ENCODE results near the gene MTOR.

MTOR gene

GRCh38 chr1:11188858-11189451 lies 73.4 kb downstream of the MTOR start, which contains the start of gene ANGPTL7:
Gene ANGPTL7, plus strand, starts transcription at chr1:11189355. Its CDS starts 225 bp downstream, at chr1:11189580.
- TF ChIP-seq CTCF (IDR thresholded peaks at IDR 0.05; ENCODE audit: borderline replicate concordance, insufficient read depth, low read depth, low read length), result no peak
- H3K4me3 ChIP-seq (ENCODE audit: low read depth, low read length), result no peak within 1 kb of the TSS

- H3K4me3 ChIP-seq (ENCODE audit: low read depth, low read length), result no peak overlapping the region
- no peak for TF ChIP-seq CTCF (IDR thresholded peaks at IDR 0.05; ENCODE audit: borderline replicate concordance, insufficient read depth, low read depth, low read length)
Observed at GRCh38 chr1:11188381-11188780, 74.0 kb downstream of the MTOR start.

- no peak for TF ChIP-seq CTCF (IDR thresholded peaks at IDR 0.05; ENCODE audit: borderline replicate concordance, insufficient read depth, low read depth, low read length)
- H3K4me3 ChIP-seq (ENCODE audit: low read depth, low read length), result no peak overlapping the region
Observed at GRCh38 chr1:11187931-11188330, 74.4 kb downstream of the MTOR start.

- no peak for TF ChIP-seq CTCF (IDR thresholded peaks at IDR 0.05; ENCODE audit: borderline replicate concordance, insufficient read depth, low read depth, low read length)
- H3K4me3 ChIP-seq (ENCODE audit: low read depth, low read length), result no peak overlapping the region
Observed at GRCh38 chr1:11187494-11187893, 74.9 kb downstream of the MTOR start.

- H3K4me3 ChIP-seq (ENCODE audit: low read depth, low read length), result no peak overlapping the region
- no peak for TF ChIP-seq CTCF (IDR thresholded peaks at IDR 0.05; ENCODE audit: borderline replicate concordance, insufficient read depth, low read depth, low read length)
Observed at GRCh38 chr1:11187000-11187399, 75.4 kb downstream of the MTOR start.

GRCh38 chr1:11184973-11185372 lies 77.4 kb downstream of the MTOR start:
- H3K4me3 ChIP-seq (ENCODE audit: low read depth, low read length), result no peak overlapping the region
- TF ChIP-seq CTCF (IDR thresholded peaks at IDR 0.05; ENCODE audit: borderline replicate concordance, insufficient read depth, low read depth, low read length), result no peak

- H3K4me3 ChIP-seq (ENCODE audit: low read depth, low read length), result no peak overlapping the region
- TF ChIP-seq CTCF (IDR thresholded peaks at IDR 0.05; ENCODE audit: borderline replicate concordance, insufficient read depth, low read depth, low read length), result no peak
Observed at GRCh38 chr1:11182884-11183283, 79.5 kb downstream of the MTOR start.
